Measurements from ENCODE around the gene SPOCK1.
A peak's percentile ranks its signal among the peaks of the same experiment; 100 is the strongest.

DNA sequence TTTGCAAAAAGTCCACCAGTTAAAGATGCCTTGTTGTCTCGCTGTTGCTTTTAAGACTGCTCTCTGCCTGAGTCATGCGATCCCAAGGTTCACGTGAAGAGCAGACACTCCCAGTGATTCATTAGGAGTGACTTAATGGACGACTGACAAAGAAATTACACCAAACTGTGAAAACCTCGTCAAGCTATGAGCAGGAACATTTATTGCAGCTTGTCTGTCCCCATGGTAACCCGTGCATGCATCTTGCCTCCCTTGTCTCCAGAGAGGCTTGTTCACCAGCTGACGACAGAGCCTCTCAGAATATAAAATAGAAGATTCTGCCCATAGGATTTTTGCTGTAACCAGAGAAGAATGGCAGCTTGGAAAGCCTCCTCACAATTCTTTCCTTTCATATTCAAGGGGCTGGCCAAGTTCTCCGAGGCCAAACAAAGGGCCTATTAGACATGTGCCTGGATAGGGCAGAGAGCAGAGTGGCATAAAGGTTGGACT lies 352.7 kb downstream of the SPOCK1 start:
- TF ChIP-seq, protein P1, sequence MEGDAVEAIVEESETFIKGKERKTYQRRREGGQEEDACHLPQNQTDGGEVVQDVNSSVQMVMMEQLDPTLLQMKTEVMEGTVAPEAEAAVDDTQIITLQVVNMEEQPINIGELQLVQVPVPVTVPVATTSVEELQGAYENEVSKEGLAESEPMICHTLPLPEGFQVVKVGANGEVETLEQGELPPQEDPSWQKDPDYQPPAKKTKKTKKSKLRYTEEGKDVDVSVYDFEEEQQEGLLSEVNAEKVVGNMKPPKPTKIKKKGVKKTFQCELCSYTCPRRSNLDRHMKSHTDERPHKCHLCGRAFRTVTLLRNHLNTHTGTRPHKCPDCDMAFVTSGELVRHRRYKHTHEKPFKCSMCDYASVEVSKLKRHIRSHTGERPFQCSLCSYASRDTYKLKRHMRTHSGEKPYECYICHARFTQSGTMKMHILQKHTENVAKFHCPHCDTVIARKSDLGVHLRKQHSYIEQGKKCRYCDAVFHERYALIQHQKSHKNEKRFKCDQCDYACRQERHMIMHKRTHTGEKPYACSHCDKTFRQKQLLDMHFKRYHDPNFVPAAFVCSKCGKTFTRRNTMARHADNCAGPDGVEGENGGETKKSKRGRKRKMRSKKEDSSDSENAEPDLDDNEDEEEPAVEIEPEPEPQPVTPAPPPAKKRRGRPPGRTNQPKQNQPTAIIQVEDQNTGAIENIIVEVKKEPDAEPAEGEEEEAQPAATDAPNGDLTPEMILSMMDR (conservative IDR thresholded peaks at IDR 0.05; ENCODE audit: low read depth, low read length): no peak
- TF ChIP-seq POLR2A (IDR thresholded peaks at IDR 0.05; ENCODE audit: low read depth, low read length) (peak; percentile 58), SMC3 (IDR thresholded peaks at IDR 0.05; ENCODE audit: low read depth, low read length) (no peak), RAD21 (IDR thresholded peaks at IDR 0.05; ENCODE audit: low read length) (no peak; the same call in 1 of the 2 replicates), MXI1 (IDR thresholded peaks at IDR 0.05; ENCODE audit: borderline replicate concordance, low read depth, low read length) (no peak), RFX5 (IDR thresholded peaks at IDR 0.05; ENCODE audit: low read depth, low read length) (no peak), MAZ (IDR thresholded peaks at IDR 0.05; ENCODE audit: borderline replicate concordance, low read depth, low read length) (no peak), CEBPB (IDR thresholded peaks at IDR 0.05; ENCODE audit: low read depth, low read length) (peak; percentile 73; the same call in 1 of the 2 replicates), MAFK (IDR thresholded peaks at IDR 0.05; ENCODE audit: low read depth, low read length) (no peak), BHLHE40 (IDR thresholded peaks at IDR 0.05; ENCODE audit: low read depth, low read length) (peak; percentile 100), FOS (IDR thresholded peaks at IDR 0.05; ENCODE audit: low read depth, low read length) (peak; percentile 96)
- TF ChIP-seq, protein P2, sequence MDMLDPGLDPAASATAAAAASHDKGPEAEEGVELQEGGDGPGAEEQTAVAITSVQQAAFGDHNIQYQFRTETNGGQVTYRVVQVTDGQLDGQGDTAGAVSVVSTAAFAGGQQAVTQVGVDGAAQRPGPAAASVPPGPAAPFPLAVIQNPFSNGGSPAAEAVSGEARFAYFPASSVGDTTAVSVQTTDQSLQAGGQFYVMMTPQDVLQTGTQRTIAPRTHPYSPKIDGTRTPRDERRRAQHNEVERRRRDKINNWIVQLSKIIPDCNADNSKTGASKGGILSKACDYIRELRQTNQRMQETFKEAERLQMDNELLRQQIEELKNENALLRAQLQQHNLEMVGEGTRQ (IDR thresholded peaks at IDR 0.05; ENCODE audit: low read depth, low read length): peak; percentile 78; the same call in 1 of the 2 replicates

All from IMR-90 (cell line).